T-helper 2 cell (primary cell): ENCODE data around the gene XPR1.

ENCODE experiments used
- DNase-seq, 5 experiments: peaks; one replicate each; pipeline versions ENCODE4 v3.0.0 to v3.0.0-alpha.2; 2012 to 2022

XPR1 gene

DNA sequence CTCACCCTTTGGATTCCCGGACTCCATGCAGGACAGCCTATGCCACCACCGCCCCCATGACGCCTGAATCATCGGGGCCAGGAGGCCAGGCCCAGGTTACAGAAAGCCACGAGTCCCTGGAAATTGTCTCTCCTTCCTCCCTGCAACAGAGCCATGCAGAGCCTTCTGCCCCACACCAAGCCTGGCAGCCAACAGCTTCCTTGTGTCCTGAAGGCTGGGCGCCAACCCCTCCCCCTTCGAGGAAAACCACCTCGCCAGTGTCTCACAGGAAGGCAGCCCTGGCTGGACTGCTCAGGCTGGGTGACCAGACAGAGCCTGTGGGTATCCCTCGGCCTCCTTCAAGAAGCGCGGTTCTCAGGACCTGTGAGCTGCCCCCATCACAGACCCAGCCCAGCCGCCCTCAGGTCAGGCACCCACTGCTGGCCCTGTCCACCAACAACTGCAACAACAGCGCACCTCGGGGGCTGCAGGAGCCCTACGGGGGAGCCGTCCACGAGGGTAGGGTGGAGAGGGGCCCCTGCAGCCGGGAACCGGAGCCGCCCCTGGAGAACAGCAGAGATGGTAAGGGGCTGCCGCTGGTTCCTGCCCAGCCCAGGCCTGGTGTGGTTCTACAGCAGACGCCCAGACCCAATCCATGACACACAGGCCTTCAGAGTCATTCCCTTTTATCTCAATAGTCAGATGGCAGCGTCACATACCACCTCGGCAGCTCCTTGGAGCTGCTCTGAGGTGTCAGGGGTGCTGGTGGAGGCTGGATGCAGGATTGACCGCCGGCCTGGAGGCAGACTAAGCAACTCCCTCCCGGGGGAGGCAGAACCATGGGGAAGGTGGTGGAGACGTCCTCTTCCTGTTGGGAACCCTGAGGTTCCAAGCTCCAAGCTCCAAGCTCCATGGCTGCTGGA, 304.5 kb downstream of the XPR1 start:
- DNase-seq = no peak

DNA sequence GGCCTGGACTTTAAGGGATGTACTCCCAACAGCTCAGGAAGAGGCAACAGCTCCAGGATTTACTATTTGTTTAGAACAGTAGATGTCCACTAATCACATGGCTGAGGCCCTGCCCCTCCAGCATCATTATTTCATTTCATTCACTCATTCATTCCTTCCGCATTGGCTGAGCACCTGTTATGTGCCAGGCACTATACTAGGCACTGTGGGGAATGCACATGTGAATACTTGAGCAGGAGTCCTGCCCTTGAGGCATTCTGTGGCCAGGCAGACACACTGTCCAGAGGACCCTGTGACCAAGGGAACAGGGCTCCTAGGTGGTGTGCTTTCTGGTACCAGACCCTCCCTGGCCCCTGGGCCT, 305.2 kb downstream of the XPR1 start:
- no peak for DNase-seq

- no peak for DNase-seq
These were observed 305.9 kb downstream of the XPR1 start for GRCh38 chr1:180937624-180938225.

DNA sequence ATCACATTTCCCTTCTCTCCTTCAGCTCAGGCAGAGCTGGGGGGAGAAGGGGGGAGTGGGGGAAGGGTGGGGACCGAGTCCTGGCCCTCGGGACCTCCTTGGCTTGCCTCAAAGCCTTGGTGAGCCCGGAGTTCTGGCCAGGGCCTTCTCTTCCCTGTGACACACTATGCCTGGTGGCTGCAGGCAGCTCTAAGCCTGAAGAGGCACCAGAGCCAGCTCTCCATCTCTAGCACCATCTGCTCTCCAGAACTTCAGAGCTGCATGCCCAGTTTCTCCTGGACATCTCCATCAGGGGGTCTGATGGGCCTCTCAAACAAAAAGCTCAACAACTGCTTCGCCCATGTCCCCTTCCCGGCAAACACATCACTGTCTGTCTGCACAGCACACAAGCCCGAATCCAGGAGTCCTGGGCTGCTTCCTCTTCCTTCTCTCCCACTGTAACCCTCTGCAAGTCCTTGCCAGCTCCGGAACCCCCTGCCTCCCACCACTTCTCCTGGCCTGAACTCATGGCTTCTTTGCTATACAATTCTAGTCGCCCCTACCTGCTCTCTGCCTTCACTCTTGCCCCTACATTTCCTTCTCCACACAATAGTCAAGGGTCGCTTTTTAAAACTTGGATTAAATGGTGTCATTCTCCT, 307.4 kb downstream of the XPR1 start:
- no peak for DNase-seq

DNA sequence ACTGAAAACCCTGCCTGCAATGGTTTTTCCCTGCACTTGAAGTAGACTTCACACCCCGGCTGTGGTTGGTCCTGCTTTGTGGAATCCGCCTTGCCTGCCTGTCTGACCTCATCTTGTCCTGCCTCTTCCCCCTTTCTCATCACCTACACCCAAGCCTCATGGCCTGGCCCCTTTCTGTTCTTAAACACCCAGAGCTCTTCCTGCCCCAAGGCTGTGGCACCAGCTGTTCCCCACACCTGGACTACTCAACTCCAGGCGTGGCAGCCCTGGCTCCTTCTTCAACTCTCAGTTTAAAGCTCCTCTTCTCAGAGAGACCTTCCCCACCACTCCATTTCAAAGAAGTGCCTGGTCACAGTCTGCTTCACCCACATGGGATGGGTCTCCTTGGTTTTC, 307.9 kb downstream of the XPR1 start:
- no peak for DNase-seq
